ENCODE data around the gene SELENOH. TPM values are rescaled to one million over a fixed set of nuclear protein-coding genes. Genes with fewer than 3 reads are reported as not detected.

The SELENOH gene
- total and polyA plus RNA-seq, 9 of the 15 experiments (the other 6 are each of a cell fraction or from before 2014, with no cell fraction given) = 16.6 to 299 (median 118) TPM

DNA sequence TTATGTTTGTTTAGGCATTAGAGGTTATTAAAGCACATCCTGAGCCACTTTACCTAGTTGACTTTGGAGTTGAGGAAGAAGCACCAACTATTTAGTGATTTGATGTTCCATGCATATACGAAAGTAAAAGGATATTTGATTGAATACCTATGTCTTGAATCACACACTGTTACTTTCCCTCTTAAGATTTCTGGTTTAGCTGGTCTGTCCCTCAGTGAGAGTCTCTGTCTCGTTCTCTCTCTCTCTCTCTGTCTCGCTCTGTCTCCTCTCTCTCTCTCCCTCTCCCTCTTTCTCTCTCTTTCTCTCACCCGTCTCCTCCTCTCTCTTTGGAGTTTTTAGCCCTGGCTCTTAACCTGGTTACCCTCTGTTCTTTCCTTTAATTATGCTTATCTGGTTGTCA, 31.3 kb downstream of the SELENOH start:
- peaks cover 7 to 25% of the 10 kb centered on the region in 2 experiments; a peak in 4 of 5 replicates for H3K4me1 ChIP-seq (replicated peaks in 1 of 2; ENCODE audit: control insufficient read depth in 2 of 2, insufficient read depth in 2 of 2, low read length in 2 of 2)

DNA sequence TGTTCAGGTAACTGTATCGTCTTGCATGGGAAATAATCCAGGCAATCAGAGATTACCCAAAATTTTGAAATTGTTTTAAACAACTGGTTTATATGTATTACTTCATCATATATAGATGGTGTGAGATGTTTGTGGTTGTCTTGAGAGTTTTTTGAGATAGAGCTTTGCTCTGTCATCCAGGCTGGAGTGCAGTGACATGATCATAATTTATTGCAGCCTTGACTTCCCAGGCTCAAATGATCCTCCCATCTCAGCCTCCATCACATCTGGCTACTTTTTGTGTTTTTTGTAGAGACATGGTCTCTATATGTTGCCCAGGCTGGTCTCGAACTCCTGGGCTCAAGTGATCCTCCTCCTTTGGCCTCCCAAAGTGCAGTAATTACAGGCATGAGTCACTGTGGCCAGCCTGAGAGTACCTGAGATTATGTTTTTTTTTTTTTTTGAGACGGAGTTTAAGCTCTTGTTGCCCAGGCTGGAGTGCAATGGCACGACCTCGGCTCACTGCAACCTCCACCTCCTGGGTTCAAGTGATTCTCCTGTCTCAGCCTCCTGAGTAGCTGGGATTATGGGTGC, 31.8 kb downstream of the SELENOH start:
- Histone ChIP-seq H4K20me1 (replicated peaks; ENCODE audit: control insufficient read depth, insufficient read depth, low read length) (peaks cover 32% of the 10 kb centered on the region), H3K4me3 (no peak overlapping the region), H3K4me1 (replicated peaks in 1 of 2; ENCODE audit: control insufficient read depth in 2 of 2, insufficient read depth in 2 of 2, low read length in 2 of 2) (peaks cover 11 to 31% of the 10 kb centered on the region in 2 experiments), H3K36me3 (ENCODE audit: control insufficient read depth, insufficient read depth, low read length) (peaks cover 10% of the 10 kb centered on the region; the same call in 1 of the 3 replicates), H3K9me1 (ENCODE audit: control insufficient read depth, insufficient read depth, low read length) (peaks cover 3% of the 10 kb centered on the region), H3K27ac (ENCODE audit: extremely low read depth, low read depth, low read length) (no peak overlapping the region), H3K27me3 (ENCODE audit: control insufficient read depth in 2 of 2, insufficient read depth in 2 of 2, low read length in 2 of 2) (no peaks in the 10 kb centered on the region), H3K9me3 (replicated peaks; ENCODE audit: control insufficient read depth, insufficient read depth, low read depth, low read length) (no peaks in the 10 kb centered on the region), H3K9ac (ENCODE audit: insufficient read depth in 1 of 2, low read depth in 2 of 2, low read length in 2 of 2) (no peak overlapping the region), H3K4me2 (ENCODE audit: insufficient read depth, low read length) (no peak overlapping the region), H2AFZ (ENCODE audit: low read depth, low read length) (no peak overlapping the region), H3K79me2 (ENCODE audit: control insufficient read depth, insufficient read depth, low read length) (peaks cover 85% of the 10 kb centered on the region)
- DNase-seq (ENCODE audit: extremely low read depth in 1 of 4, low spot score in 3 of 4) (no peak), ATAC-seq (no peak), FAIRE-seq (no peak)
- intact Hi-C loops (cut with micrococcal nuclease) (no loop called here), in situ Hi-C loops (cut with MboI) (no loop called here)
- ChIA-PET POLR2A (interaction anchor here (1.5 to 2.4 kb wide), 2 partner anchors 9 to 59 kb away, joined by 4 to 16 read pairs; no protein-coding TSS in a partner anchor), CTCF (ENCODE audit: low intra/inter-chr PET ratio) (interaction anchor here (0.6 kb wide), 1 partner anchor 21 kb away, joined by 3 read pairs; no protein-coding TSS in a partner anchor)
- BruUV-seq (replicated peaks) = no TSS peak
- 59% methylated on average over 5 of the region's 5 CpGs for WGBS (ENCODE audit: insufficient coverage, low coverage, missing lambda C conversion rate)
- TF ChIP-seq FOSL1 (tag; conservative IDR thresholded peaks at IDR 0.05) (0 out of 2 replicates have a peak, but pooled peaks have one; percentile 17), KAT8 (IDR thresholded peaks at IDR 0.05; ENCODE audit: low read depth) (no peak), ZNF354B (CRISPR knock-in tag; IDR thresholded peaks at IDR 0.05) (no peak), FOXK2 (conservative IDR thresholded peaks at IDR 0.05 in 1 of 2, IDR thresholded peaks at IDR 0.05 in 1 of 2; ENCODE audit: low read depth in 2 of 2) (no peak), CBX1 (IDR thresholded peaks at IDR 0.05; ENCODE audit: low read depth) (no peak), SMARCE1 (IDR thresholded peaks at IDR 0.05) (no peak), ZNF77 (CRISPR knock-in tag; IDR thresholded peaks at IDR 0.05) (no peak), NFE2 (IDR thresholded peaks at IDR 0.05; ENCODE audit: low read depth) (no peak), HNRNPL (IDR thresholded peaks at IDR 0.05; ENCODE audit: low read depth, low read length) (no peak), ZNF282 (CRISPR knock-in tag; IDR thresholded peaks at IDR 0.05) (no peak), MEIS2 (IDR thresholded peaks at IDR 0.05; ENCODE audit: partially characterized antibody) (peak; percentile 72), ZNF217 (CRISPR knock-in tag; IDR thresholded peaks at IDR 0.05) (no peak)
- TF ChIP-seq, protein P1, sequence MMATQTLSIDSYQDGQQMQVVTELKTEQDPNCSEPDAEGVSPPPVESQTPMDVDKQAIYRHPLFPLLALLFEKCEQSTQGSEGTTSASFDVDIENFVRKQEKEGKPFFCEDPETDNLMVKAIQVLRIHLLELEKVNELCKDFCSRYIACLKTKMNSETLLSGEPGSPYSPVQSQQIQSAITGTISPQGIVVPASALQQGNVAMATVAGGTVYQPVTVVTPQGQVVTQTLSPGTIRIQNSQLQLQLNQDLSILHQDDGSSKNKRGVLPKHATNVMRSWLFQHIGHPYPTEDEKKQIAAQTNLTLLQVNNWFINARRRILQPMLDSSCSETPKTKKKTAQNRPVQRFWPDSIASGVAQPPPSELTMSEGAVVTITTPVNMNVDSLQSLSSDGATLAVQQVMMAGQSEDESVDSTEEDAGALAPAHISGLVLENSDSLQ (IDR thresholded peaks at IDR 0.05) = peak; percentile 63

More for the DNA sequence above, 31.3 kb downstream of the SELENOH start:
- BruUV-seq (replicated peaks) = no TSS peak
- WGBS (ENCODE audit: insufficient coverage, low coverage, missing lambda C conversion rate) = 70% methylated on average over 3 of the region's 4 CpGs
- ChIA-PET POLR2A (interaction anchor here (0.6 to 2.4 kb wide), 4 partner anchors 9 to 58 kb away, joined by 4 to 16 read pairs (median 4); partner anchors contain the start of gene CTNND1), CTCF (ENCODE audit: low intra/inter-chr PET ratio) (no interaction called here)
- no peak overlapping the region for H2AFZ ChIP-seq (ENCODE audit: low read depth, low read length)
- intact Hi-C loops (cut with micrococcal nuclease) = no loop called here
- FAIRE-seq (no peak), DNase-seq (ENCODE audit: extremely low read depth in 1 of 4, low spot score in 3 of 4) (no peak), ATAC-seq (no peak)
- H3K27me3 ChIP-seq (ENCODE audit: control insufficient read depth in 2 of 2, insufficient read depth in 2 of 2, low read length in 2 of 2) = no peaks in the 10 kb centered on the region
- peaks cover 3% of the 10 kb centered on the region for H3K9me1 ChIP-seq (ENCODE audit: control insufficient read depth, insufficient read depth, low read length)
- no peak overlapping the region for H3K4me3 ChIP-seq
- H3K27ac ChIP-seq (ENCODE audit: extremely low read depth, low read depth, low read length) = no peak overlapping the region
- in situ Hi-C loops (cut with MboI) = no loop called here
- peaks cover 27% of the 10 kb centered on the region; the same call in 1 of the 2 replicates for H4K20me1 ChIP-seq (replicated peaks; ENCODE audit: control insufficient read depth, insufficient read depth, low read length)
- H3K79me2 ChIP-seq (ENCODE audit: control insufficient read depth, insufficient read depth, low read length) = peaks cover 85% of the 10 kb centered on the region
- H3K9ac ChIP-seq (ENCODE audit: insufficient read depth in 1 of 2, low read depth in 2 of 2, low read length in 2 of 2) = no peak overlapping the region
- peaks cover 11% of the 10 kb centered on the region; the same call in 2 of the 3 replicates for H3K36me3 ChIP-seq (ENCODE audit: control insufficient read depth, insufficient read depth, low read length)
- TF ChIP-seq DNMT1 (IDR thresholded peaks at IDR 0.05) (no peak), STAT5B (CRISPR knock-in tag; IDR thresholded peaks at IDR 0.05) (no peak), TCFL5 (CRISPR knock-in tag; conservative IDR thresholded peaks at IDR 0.05) (no peak), BMI1 (IDR thresholded peaks at IDR 0.05; ENCODE audit: low read length) (no peak), CBX2 (IDR thresholded peaks at IDR 0.05; ENCODE audit: insufficient read depth, low read length, poor library complexity, severe bottlenecking) (no peak)
- H3K9me3 ChIP-seq (replicated peaks; ENCODE audit: control insufficient read depth, insufficient read depth, low read depth, low read length) = no peaks in the 10 kb centered on the region
- no peak overlapping the region for H3K4me2 ChIP-seq (ENCODE audit: insufficient read depth, low read length)

Data from K562 (cell line).